Hippocampal formation (tissue), 2 donors: Measurements from ENCODE around the gene RAB3B.
"Not testable (repeated sequence)": the region's sequence is repeated elsewhere in the genome, so short reads cannot be mapped to it uniquely, and the experiment has no call there.

Experiments used
- DNase-seq, 2 donors: peaks; one replicate each; lab custom pipeline; 2025; lab: John Stamatoyannopoulos, UW

RAB3B gene

DNA sequence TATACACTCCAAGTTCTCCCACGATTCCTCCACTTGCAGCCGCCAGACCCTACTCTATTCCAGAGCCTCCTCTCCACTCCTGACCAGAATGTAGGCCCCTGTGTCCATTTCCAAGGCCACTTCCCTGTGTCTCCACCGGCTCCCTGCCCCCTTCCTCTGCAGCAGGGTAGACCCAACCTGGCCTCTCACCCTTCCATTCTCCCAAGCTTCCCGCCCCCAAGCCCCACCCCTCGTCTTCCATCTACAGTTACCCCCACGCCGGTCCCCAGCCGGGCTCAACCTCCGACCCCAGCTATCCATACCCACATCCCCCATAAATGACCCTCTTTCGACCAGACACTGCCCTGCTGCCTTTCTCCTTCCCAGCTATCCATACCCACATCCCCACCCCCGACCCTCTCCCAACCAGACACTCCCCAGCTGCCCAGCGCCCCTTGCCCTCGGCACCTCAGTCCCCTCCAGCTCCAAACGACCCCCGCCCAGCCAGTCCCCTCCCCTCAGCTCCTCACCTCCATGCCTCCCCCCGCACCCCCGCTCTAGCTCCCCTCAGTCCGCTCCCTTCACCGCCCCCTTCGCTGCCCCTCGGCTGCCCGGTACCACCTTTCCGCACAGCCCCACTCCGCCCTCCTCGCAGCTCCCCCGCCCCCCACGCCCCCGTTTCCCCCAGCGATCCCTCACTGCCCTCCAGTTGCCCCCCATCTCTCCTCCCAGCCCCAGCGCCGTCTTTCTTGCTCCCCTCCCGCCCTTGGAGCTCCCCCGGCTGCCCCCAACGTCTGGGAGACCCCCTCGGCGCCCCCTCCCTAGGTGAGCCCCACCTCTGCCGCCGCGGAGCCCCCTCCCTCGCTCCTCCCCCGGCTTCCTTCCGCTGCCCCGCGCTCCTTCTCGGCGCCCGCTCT is 670 bp downstream of the RAB3B start:
- no peak for DNase-seq

DNA sequence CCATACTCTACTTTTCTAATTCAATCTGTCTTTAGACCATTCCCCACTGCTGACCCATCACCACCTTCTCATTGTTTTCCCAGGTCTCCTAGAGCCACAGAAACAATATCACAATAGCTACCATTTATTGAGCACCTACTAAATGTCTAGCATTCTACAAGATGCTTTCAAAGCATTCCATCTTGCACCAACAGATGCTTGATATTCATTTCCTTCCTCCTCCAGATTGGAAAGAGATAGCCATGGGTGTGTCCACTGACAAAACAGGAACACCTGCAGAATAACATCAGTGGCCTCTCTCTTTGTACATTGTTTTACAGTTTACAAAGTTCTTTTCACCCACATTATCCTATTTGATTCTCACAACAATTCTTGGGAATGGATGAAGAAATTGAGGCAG is 2.2 kb downstream of the RAB3B start:
- no peak for DNase-seq

DNA sequence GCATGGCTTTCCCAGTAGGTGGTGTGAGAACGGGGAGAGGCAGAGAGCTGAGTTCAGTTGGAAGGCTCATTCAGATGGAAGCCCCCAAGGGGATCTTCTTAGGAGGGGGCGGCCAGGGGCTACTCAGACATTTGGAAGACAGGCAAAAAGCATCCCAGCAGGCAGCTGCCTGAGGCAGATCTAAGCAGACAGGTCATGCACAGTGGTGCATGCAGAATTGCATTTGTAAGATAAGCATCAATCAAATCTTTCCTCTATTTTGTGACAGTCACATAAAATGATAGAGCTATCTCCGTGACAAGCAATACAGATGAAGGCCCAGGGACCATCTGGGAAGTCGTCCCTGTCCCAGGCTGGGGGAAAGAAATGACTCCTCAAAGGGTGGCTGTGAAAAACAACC is 3.8 kb downstream of the RAB3B start:
- DNase-seq: no peak

DNA sequence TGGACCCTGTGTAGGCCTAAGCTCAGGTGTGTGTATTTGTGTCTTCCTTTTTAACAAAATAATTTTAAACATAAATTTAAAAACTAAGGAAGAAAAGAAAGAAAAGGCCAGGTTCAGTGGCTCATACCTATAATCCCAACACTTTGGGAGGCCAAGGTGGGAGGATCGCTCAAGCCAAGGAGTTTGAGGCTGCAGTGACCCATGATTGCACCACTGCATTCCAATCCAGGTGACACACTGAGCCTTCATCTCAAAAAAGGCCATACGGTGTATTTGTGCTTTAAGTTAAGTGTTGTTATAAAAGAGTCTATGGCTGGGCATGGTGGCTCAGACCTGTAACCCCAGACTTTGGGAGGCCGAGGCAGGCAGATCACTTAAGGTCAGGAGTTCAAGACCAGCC is 8.3 kb downstream of the RAB3B start:
- no peak for DNase-seq

DNA sequence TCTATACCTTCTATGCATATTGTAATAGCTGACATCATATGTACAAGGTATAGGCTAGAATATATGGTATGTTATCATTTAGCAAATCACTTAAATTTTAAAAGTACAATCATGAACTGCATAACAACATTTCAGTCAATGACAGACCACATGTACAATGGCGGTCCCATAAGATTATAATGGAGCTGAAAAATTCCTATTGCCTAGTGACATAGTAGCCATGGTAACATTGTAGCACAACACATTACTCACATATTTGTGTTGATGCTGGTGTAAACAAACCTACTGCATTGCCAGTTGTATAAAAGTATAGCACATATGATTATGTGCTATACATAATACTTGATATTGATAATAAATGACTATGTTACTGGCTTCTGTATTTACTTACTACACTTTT is 8.9 kb downstream of the RAB3B start:
- no peak for DNase-seq

DNA sequence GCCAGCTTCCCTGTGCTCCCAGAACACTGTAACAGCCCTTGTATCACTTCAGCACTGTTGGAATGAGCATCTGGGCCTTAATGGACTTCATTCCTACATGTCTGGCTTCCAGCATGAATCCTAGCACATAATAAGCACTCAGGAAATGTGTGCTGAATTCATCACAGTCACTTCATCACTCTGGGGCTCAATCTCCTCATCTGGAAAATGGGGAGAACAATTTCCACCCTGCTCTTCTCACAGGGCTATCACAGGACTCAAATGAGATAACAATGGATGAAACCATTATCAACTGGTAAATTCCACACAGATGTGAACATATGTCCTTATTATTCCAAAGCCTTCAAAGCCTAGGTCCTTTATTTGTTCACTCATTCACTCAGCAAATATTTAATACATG is 12.4 kb downstream of the RAB3B start:
- no peak for DNase-seq

DNA sequence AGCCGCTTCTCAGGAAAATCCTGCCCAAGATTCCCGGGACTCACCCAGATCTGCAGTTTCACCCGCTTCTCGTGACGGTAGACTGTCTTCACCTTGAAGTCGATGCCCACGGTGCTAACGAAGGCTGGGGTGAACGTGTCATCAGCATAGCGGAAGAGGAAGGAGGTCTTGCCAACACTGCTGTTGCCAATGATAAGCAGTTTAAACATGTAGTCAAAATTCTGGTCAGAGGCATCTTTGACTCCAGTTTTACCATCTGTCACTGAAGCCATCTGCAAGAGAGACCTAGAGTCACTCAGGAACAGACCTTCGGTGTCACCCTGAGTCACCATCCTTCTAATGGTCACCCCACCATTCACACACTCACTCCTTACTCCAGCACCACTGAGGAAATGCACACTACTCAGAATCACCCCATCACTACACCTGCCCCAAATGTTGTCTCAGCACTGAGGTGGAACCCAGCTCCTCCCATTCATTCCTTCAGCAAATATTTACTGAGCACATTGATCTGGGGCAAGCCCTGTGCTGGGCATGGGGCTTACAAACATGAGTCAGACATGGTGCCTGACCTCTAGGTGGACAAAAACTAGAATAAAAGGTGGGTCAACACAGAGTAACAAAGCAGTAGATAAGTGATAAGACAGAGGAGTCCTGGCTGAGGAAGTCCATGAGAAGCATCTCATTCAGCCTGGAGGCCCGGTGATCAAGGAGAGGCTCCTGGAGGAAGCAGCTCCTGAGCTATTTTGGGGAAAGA is 13.5 kb downstream of the RAB3B start:
- DNase-seq: no peak

DNA sequence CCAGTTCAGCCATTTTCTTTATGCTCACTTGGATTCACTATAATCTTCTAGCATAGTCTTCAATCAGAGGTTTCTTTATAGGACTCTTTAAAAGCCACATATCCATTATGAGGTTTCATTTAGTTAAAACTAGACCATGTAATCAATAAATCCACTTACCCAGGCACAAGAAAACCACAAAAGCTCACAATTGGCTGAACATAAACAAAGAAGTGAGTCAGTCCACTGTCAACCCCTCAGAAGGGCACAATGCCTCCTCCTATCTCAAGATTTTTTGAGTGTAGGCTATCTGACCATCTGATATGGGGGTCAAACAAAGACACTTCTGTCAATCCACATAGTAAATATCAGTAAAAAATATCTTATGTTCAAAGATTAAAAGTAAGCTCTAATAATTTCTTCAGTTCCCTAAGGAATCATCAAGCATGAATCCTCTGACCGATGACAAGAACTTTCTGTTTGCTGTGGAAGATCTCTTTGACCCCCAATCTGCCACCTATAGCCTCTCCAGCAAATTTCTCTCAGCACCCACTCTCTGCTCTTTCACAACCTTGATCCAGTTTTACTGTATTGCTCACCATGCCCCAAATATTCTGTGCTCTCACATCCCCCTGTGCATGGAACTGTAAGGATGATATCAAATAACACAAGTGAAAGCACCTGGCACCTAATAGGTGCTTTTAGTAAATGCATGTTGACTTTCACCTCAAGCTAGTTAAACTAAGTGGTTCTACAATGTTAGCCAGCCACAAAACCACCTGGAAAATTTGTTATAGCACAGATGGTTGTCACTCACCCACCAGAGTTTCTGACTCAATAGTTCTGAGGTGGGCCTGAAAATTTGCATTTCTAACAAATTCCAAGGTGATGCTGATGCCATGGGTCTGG is 16.7 kb downstream of the RAB3B start:
- no peak for DNase-seq

DNA sequence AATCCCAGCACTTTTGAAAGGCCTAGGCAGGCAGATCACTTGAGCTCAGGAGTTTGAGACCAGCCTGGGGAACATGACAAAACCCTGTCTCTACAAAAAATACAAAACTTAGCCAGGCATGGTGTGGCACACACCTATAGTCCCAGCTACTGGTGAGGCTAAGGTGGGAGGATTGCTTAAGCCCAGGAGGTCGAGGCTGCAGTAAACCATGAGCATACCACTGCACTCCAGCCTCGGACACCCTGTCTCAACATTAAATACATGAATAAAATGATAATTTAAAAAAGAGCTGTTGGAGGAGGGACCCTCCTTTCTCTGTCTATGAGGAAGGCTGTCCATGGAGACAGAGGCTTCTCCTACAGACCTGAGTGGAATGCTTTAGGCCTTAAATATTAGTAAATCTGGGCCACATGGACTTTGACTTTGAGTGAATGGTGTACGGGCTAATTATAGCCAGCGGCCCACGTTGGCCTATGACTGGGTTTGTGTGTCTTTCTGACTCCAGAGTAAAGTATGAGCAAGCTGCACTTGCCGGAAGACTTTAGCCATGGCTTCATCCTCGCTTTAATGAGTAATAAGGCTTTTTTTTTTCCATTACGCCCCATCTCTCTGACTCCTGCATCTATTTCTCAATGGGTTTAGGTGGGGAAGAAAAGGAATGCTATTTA is 21.3 kb downstream of the RAB3B start:
- no peak for DNase-seq

DNA sequence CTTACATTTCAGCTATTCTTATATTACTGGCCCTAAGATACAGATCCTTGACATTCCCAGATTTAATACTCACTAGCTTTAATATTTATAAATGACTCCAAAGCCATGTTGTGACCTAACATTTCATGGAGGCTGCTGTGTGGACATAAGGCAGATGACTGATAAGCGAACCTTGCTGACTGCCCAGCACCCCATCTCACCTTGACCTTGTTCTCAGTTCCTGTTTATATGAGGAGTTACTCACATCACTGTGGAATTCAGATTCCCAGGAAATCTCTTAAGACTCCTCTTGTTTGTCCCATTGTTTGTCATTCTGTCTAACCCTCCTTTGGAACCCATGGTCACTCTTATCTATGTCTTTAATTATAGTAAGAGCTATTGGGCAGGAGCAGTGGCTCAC is 21.9 kb downstream of the RAB3B start:
- DNase-seq: no peak

DNA sequence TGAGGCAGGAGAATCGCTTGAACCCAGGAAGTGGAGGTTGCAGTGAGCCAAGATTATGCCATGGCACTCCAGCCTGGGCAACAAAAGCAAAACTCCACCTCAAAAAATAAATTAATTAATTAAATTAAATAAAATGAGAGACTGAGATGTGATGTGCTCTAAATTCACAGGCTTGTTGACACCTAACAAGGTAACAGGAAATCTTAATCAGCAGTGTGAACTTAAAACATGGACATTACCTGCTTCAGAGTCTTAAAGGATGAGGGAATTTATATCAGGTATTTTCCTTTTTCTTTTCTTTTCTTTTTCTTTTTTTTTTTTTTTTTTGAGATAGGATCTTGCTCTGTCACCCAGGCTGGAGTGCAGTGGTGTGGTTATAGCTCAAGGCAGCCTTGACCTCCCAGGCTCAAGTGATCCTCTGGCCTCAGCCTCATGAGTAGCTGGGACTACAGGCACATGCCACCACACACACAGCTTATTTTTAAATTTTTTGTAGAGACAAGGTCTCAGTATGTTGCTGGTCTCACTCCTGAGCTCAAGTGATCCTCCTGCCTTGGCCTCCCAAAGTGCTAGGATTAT is 23.2 kb downstream of the RAB3B start:
- not testable (repeated sequence) for DNase-seq

DNA sequence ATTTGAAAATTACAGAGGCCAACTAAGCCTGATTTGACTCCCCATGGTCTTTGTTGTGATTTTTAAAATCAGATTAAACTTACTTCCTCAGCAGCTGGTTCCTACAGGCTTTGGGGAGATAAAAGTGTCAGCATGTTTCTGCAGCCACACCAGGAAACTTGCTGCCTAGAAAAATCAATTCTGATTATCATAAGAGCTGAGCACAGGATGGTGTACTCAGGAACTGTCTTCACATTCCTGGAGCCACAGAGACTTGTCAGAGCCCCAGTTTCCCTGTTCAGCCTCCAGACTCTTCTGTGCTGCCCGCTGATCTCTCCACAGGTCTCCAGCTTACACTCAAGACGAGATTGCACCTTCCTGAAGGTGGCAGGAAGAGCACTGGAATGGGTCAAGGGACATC is 23.9 kb downstream of the RAB3B start:
- DNase-seq: no peak

DNA sequence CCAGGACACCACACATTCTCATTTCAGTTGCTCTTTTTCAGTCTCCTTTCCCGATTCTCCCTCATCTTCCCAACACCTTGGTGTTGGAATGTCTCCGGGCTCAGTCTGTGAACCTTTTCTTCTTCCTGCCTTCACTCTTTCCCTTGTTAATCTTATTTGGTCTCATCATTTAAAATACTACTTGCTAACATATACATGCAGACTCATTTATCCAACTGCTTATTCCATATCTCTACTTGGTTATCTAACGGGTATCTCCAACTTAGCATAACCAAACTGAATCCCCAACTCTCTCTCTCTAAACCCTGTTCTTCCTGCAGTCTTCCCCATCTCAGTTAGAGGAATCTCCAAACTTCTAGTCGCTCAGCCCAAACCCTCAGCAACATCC is 26.2 kb downstream of the RAB3B start:
- DNase-seq: no peak

DNA sequence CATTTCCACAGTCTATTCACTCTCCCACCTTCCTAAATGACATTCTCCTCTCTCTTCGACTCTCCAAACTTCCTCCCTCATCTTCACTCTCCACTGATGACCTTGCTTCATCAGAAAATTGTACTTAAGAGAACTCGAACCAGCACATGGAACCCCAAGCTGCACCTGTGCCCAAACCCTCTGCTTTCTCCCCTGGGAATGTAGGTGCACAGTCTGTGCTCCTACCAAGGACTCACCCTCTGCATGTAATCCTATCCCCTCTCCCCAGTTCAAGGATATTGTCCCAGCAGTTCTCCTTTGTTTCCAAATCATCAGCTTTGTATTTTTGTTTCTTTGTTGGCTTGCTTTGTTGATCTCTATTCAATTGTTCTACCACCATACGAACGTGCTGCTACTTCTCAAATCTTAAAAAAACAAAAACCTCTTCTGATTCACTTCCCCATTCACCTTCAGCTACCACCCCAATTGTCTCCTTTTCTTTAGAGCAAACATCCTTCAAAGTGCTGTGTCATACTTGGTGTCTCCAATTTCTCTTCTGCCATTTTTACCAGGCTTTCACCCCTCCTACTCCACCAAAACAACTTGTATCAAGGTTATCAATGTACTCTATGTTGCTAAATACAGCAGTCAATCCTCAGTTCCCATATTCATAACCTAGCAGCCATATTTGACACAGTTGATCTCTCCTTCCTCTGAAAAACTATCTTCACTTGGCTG is 26.8 kb downstream of the RAB3B start:
- no peak for DNase-seq

DNA sequence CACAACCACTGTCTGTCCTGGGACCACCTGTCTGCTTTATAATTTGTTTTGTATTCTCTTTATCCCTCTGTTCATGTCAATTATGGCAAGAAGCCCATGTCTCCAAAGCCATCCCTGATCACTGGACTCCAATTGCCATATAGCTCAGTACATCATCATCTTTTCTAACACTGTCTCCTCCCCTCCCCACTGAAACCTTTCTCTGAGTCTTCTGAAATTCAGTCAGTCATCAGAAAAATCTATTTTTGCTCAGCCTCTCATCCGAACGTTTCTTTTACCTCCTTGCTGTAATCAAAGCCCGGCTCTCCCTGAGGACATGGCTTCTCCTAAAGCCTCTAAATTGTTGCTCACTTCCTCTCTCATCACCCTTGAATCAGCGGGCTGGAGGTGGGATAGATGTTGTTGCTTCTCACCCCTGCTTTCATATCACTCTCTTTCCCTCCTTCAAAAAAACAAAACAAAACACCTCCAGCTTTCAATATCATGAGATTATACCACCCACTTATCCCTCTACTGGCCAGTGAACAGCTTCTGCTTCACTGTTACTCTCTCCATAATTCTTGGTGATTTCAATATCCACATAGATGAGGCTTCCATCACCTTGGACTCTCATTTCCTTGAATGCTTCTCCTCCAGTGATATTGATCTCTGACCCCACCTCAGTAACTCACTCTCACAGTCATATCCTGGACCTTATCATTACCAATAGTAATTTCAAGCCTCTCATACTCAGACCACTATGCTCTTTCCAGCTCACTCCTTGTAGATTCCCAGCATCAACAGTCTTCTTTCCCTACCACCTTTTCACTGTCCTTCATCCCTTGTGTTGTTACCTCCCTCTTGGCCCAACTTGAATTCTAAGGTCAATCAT is 27.8 kb downstream of the RAB3B start:
- DNase-seq: no peak

DNA sequence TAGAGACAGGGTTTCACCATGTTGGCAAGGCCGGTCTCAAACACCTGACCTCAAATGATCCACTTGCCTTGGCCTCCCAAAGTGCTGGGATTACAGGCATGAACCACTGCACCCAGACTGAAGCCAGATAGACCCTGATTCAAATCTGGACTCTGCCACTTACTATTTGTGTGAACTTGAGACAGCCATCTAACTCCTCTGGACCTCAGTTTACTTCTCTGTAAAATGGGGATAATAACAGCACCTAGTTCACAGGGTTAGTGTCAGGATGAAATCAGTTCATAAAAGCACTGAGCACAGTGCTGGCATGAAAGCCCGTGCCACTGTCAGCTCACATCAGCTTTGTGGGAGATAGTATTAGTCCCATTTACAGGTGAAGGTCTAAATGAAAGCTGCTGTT is 28.5 kb downstream of the RAB3B start:
- no peak for DNase-seq

DNA sequence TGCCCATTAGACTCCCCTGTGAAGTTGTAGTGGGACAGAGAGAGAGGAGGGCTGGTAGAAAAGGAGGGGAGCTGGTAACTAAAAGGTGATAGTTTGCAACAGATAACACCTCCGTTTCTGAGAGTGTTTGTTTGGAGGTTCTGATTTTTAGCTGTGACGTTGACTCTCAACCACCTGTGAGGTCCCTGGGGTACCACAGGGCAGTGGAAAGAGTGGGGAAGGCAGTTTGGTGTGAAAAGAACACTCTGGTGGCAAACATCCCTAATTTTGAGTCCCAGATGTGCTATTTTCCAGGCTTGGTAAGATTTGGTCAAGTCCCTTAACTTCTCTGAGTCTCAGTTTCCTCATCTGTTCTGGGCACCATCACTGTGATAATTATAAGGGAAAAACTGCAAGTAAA is 29.3 kb downstream of the RAB3B start:
- no peak for DNase-seq

DNA sequence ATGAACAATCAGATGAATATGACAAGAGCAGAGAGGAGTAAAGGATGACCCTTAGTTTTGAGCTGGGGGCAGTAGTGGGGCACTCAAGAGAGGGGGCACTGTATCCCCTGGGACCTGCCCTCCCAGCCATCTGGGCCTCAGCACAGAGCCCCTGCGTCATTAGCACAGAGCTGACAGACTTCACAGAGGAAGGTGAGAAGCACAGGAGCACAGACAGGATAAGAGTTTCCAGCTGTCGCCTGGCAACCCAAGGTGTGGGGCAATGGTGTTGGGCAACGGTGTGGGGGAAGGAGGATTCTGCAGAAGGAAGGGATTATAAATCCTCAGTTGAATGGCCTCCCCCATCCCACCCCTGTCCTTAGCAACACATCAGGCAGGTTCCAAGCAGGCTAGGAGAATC is 30.2 kb downstream of the RAB3B start:
- DNase-seq: no peak

DNA sequence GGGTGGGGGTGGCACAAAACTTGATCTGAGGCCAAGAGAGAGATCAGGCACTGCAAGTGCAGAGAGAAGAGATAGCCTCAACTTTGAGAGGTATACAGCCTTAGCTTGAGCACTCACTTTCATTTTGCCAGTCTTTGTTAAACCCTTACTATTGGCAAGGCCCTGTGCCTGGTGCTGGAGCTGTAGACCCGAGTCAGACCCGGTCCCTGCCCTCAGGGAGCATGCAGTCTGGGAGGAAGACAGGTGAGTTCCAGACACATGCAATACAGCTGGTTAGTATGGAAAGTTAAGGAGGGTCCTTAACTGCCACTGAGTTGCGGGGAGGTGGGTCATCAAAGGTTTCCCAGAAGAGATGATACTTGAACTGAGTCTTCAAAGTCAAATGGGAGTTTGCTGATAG is 31.7 kb downstream of the RAB3B start:
- DNase-seq: no peak

DNA sequence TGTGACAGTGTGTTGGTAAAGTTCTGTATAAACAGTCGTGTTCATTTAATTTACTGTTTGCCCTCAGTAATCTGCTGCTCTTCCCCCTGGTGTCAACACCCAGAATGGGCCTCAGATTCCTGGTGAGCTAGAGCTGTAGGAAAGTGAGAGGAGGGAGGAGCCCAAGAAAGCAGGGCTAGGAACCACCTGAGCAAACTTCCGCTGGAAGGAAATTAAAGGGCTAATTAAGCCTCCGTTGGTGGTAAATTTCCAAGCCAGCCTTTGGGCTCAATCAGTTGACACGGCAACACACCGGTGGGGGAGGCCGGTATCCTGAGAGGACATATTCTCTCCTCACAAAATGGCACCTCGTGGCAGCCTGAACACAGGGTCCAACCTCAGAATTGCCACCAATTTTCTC is 32.9 kb downstream of the RAB3B start:
- no peak for DNase-seq
